DOHH2 (cell line): ENCODE measurements around the gene SH2B2.
A peak's percentile ranks its signal among the peaks of the same experiment; 100 is the strongest.

Experiments used
- H3F3A ChIP-seq: fragments of 200-600 bp; sonication (generic), shearing (Covaris generic); 2 replicates; pipeline ENCODE4 v1.6.0; 2016; ENCODE audit warnings: antibody characterized with exemption, mild to moderate bottlenecking; ENCODE audit not compliant: control insufficient read depth, insufficient read depth
- H3K27ac ChIP-seq: fragments of 200-600 bp; sonication (generic); 2 replicates; pipeline ENCODE4 v1.5.1; 2014; ENCODE audit warnings: low read depth, mild to moderate bottlenecking, low read length, moderate library complexity
- H3K27me3 ChIP-seq: fragments of 200-600 bp; sonication (generic); 2 replicates; pipeline ENCODE4 v1.6.1; 2014; ENCODE audit warnings: mild to moderate bottlenecking, low read length, mixed read lengths; ENCODE audit not compliant: control insufficient read depth
- H3K36me3 ChIP-seq: fragments of 200-600 bp; sonication (generic); 2 replicates; pipeline ENCODE4 v1.6.1; 2014; ENCODE audit warnings: mild to moderate bottlenecking, low read length, moderate library complexity, mixed read lengths; ENCODE audit not compliant: control insufficient read depth
- H3K4me1 ChIP-seq: fragments of 200-600 bp; sonication (generic); 2 replicates; pipeline ENCODE4 v1.6.1; 2014; ENCODE audit warnings: mild to moderate bottlenecking, low read length, mixed read lengths; ENCODE audit not compliant: control insufficient read depth
- H3K4me2 ChIP-seq: fragments of 200-600 bp; sonication (generic); 2 replicates; pipeline ENCODE4 v1.6.0; 2014; ENCODE audit warnings: mild to moderate bottlenecking, low read length, moderate library complexity
- H3K4me3 ChIP-seq: fragments of 200-600 bp; sonication (generic); 2 replicates; pipeline ENCODE4 v1.5.1; 2014; ENCODE audit warnings: mild to moderate bottlenecking, low read length, mixed read lengths
- H3K79me2 ChIP-seq: fragments of 200-600 bp; sonication (generic); 2 replicates; pipeline ENCODE4 v1.6.1; 2014; ENCODE audit warnings: mild to moderate bottlenecking, low read length, mixed read lengths; ENCODE audit not compliant: control insufficient read depth
- H3K9me2 ChIP-seq: fragments of 200-600 bp; sonication (generic); replicated peaks from 2 replicates; pipeline ENCODE4 v1.6.1; 2014; ENCODE audit warnings: mild to moderate bottlenecking, low read length, mixed read lengths; ENCODE audit not compliant: control insufficient read depth
- H3K9me3 ChIP-seq: fragments of 200-600 bp; sonication (generic); 2 replicates; pipeline ENCODE4 v1.6.1; 2014; ENCODE audit warnings: antibody characterized with exemption, low read length, mixed read lengths; ENCODE audit not compliant: control insufficient read depth, insufficient read depth
- H4K20me1 ChIP-seq: fragments of 200-600 bp; sonication (generic); 2 replicates; pipeline ENCODE4 v1.6.0; 2014; ENCODE audit warnings: low read depth, mild to moderate bottlenecking, antibody characterized with exemption, low read length, moderate library complexity; ENCODE audit not compliant: control insufficient read depth, insufficient read depth
- EZH2phosphoT487 ChIP-seq: fragments of 200-600 bp; sonication (generic); IDR thresholded peaks from 2 replicates; pipeline ENCODE4 v1.6.1; 2017; ENCODE audit warnings: borderline replicate concordance, mild to moderate bottlenecking, antibody characterized with exemption, low read length, moderate library complexity, mixed read lengths
- TF ChIP-seq, protein P1 (sequence below): fragments of 200-600 bp; sonication (generic); IDR thresholded peaks from one replicate; pipeline ENCODE4 v1.5.1; 2014; ENCODE audit warnings: antibody characterized with exemption, mild to moderate bottlenecking, low read depth, low read length; ENCODE audit not compliant: poor library complexity, severe bottlenecking

SH2B2 gene

DNA sequence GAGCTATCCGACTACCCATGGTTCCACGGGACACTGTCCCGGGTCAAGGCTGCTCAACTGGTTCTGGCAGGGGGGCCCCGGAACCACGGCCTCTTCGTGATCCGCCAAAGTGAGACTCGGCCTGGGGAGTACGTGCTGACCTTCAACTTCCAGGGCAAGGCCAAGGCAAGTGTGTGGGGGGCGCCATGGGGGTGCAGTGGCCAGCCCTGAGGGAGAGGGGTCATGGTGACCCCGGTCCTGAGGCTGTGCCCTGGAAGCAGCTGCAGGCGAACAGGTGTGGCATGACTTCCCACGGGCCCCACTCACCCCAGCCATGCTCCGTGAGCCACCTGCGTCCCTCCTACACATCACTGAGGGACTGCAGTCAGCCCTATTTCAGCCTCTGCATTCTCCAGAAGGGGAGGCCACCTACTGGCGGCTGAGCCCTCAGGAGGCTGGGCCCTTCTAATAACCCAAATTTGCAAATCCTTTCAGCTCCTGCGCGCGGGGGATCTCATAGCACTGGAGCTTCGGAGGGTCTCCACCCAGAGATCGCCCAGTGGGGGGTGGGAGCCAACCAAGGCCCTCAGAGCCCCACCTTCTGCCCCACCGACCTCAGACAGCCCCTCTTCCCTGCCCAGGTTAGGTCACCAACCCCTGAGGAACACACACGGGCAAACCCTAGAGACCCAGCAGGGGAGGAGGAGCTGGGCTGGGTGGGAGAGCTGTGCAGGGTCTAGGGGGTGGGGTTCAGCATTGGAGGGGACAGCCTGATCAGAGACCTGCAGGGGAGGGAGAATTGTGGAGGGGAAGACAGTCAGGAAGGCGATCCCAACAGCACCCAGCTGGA, 30.8 kb downstream of the SH2B2 start:
- H3K36me3 ChIP-seq = peaks cover 89% of the 10 kb centered on the region
- H3K4me1 ChIP-seq = peaks cover 47% of the 10 kb centered on the region
- H3K27ac ChIP-seq = peak overlapping the region; percentile 7; the same call in 1 of the 2 replicates
- H3K27me3 ChIP-seq = no peaks in the 10 kb centered on the region
- H3K9me3 ChIP-seq = no peaks in the 10 kb centered on the region
- no peak for TF ChIP-seq EZH2phosphoT487
- TF ChIP-seq, protein P1, sequence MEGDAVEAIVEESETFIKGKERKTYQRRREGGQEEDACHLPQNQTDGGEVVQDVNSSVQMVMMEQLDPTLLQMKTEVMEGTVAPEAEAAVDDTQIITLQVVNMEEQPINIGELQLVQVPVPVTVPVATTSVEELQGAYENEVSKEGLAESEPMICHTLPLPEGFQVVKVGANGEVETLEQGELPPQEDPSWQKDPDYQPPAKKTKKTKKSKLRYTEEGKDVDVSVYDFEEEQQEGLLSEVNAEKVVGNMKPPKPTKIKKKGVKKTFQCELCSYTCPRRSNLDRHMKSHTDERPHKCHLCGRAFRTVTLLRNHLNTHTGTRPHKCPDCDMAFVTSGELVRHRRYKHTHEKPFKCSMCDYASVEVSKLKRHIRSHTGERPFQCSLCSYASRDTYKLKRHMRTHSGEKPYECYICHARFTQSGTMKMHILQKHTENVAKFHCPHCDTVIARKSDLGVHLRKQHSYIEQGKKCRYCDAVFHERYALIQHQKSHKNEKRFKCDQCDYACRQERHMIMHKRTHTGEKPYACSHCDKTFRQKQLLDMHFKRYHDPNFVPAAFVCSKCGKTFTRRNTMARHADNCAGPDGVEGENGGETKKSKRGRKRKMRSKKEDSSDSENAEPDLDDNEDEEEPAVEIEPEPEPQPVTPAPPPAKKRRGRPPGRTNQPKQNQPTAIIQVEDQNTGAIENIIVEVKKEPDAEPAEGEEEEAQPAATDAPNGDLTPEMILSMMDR = peak; percentile 75
- peaks cover 38% of the 10 kb centered on the region for H3K79me2 ChIP-seq
- H4K20me1 ChIP-seq = peaks cover 17% of the 10 kb centered on the region
- peak overlapping the region; percentile 13; the same call in 1 of the 2 replicates for H3K4me2 ChIP-seq
- H3K4me3 ChIP-seq = no peak overlapping the region
- no peaks in the 10 kb centered on the region for H3K9me2 ChIP-seq
- H3F3A ChIP-seq = peaks cover 40% of the 10 kb centered on the region

DNA sequence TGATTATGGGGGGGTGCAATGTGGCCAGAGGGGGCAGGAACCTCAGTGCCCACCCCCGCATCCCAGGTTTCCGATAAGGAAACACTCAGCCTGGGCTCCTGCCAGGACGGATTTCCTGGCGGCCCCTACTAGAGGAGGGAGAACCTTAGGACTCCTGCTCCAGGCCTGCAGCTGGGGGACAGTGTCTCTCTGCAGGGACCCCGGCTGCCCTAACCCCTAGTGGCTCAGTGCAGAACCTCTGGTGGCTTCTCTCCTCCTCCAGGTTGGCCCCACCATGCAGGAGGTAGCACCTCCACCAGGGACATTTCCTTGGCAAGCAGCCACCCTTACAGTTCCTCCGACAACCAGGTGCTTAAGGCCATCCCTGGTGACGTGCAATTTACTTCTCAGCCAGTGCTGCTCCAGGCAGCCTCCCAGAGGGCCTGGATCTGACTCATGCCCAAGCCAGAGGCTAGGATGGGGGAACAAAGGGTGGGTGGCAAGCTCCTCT, 31.9 kb downstream of the SH2B2 start:
- Histone ChIP-seq H3K4me3 (no peak overlapping the region), H3K36me3 (peaks cover 91% of the 10 kb centered on the region), H3K9me2 (no peaks in the 10 kb centered on the region), H3K4me2 (no peak overlapping the region), H3F3A (peaks cover 44% of the 10 kb centered on the region), H3K9me3 (no peaks in the 10 kb centered on the region), H3K4me1 (peaks cover 46% of the 10 kb centered on the region), H3K27ac (peak overlapping the region; percentile 0; the same call in 1 of the 2 replicates), H3K79me2 (peaks cover 46% of the 10 kb centered on the region), H3K27me3 (no peaks in the 10 kb centered on the region), H4K20me1 (peaks cover 17% of the 10 kb centered on the region)
- TF ChIP-seq EZH2phosphoT487 = no peak
- TF ChIP-seq, protein P1 = peak; percentile 19

DNA sequence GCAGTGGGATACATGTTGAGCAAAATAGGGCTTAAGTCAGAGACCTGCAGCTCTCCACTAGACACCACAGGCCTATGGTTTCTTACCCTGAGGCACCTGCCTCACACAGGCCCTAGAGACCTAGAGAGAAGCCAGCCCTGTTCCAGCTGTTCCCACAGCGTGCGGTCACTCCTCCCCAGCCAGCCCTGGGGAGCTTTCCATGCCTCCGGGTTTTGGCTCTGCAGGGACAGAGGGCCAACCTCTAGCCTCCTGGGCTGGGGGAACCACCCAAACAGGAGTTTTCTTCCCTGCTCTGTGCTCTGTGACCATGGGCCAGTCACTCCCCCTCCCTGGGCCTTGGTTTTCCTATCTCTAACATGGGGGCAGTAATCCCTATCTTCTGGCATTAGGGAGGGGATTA, 33.0 kb downstream of the SH2B2 start:
- Histone ChIP-seq H3K9me3 (no peaks in the 10 kb centered on the region), H3K36me3 (peaks cover 91% of the 10 kb centered on the region), H3K4me2 (no peak overlapping the region), H3K4me3 (no peak overlapping the region), H3K79me2 (peaks cover 52% of the 10 kb centered on the region), H3K9me2 (no peaks in the 10 kb centered on the region), H3F3A (peaks cover 38% of the 10 kb centered on the region), H3K27me3 (no peaks in the 10 kb centered on the region), H3K27ac (peak overlapping the region; percentile 0; the same call in 1 of the 2 replicates), H3K4me1 (peaks cover 54% of the 10 kb centered on the region), H4K20me1 (peaks cover 21% of the 10 kb centered on the region)
- no peak for TF ChIP-seq EZH2phosphoT487
- TF ChIP-seq, protein P1 = no peak
